SU-DHL-6 (cell line): ENCODE results near the gene DTNBP1.

Experiments used
- H2AFZ ChIP-seq: fragments of 200-600 bp; sonication (generic); 2 replicates; pipeline ENCODE4 v1.6.1; 2014; ENCODE audit warnings: low read depth, mild to moderate bottlenecking, moderate library complexity, mixed read lengths, antibody characterized with exemption, low read length; ENCODE audit not compliant: severe bottlenecking
- H3F3A ChIP-seq: fragments of 200-600 bp; shearing (Covaris generic); 2 replicates; pipeline ENCODE4 v1.6.0; 2016; ENCODE audit warnings: antibody characterized with exemption, mild to moderate bottlenecking; ENCODE audit not compliant: insufficient read depth
- H3K27ac ChIP-seq: fragments of 200-600 bp; sonication (generic); 2 replicates; pipeline ENCODE4 v1.5.1; 2016; ENCODE audit warnings: low read depth, mild to moderate bottlenecking, low read length, moderate library complexity, mixed read lengths
- H3K27me3 ChIP-seq: fragments of 200-600 bp; sonication (generic), shearing (Covaris generic); 2 replicates; pipeline ENCODE4 v1.6.0; 2014; ENCODE audit warnings: mild to moderate bottlenecking, low read length
- H3K36me3 ChIP-seq: fragments of 200-600 bp; sonication (generic); 2 replicates; pipeline ENCODE4 v1.6.1; 2014; ENCODE audit warnings: mild to moderate bottlenecking, low read length, mixed read lengths
- H3K4me2 ChIP-seq: fragments of 300-600, 200-600 bp; shearing (Covaris generic), sonication (generic); 2 replicates; pipeline ENCODE4 v1.6.0; 2014; ENCODE audit warnings: low read length, low read depth, mild to moderate bottlenecking; ENCODE audit not compliant: poor library complexity, severe bottlenecking
- H3K4me3 ChIP-seq: fragments of 200-600 bp; sonication (generic); 2 replicates; pipeline ENCODE4 v1.5.1; 2014; ENCODE audit warnings: antibody characterized with exemption, low read length, mild to moderate bottlenecking, mixed read lengths; ENCODE audit not compliant: insufficient read depth, poor library complexity, severe bottlenecking
- H3K79me2 ChIP-seq: fragments of 200-600 bp; sonication (generic); 2 replicates; pipeline ENCODE4 v1.6.1; 2014; ENCODE audit warnings: mild to moderate bottlenecking, low read length, moderate library complexity; ENCODE audit not compliant: insufficient read depth
- H3K9ac ChIP-seq: fragments of 200-600 bp; sonication (generic); 2 replicates; pipeline ENCODE4 v1.7.0; 2014; ENCODE audit warnings: mild to moderate bottlenecking, low read length
- H3K9me2 ChIP-seq: fragments of 200-600 bp; sonication (generic); replicated peaks from 2 replicates; pipeline ENCODE4 v1.6.1; 2014; ENCODE audit warnings: low read length; ENCODE audit not compliant: insufficient read depth
- H3K9me3 ChIP-seq: fragments of 200-600 bp; sonication (generic); 2 replicates; pipeline ENCODE4 v1.6.1; 2014; ENCODE audit warnings: low read length, mixed read lengths; ENCODE audit not compliant: insufficient read depth
- H4K20me1 ChIP-seq: fragments of 200-600 bp; sonication (generic); 2 replicates; pipeline ENCODE4 v1.6.1; 2014; ENCODE audit warnings: low read depth, mild to moderate bottlenecking, antibody characterized with exemption, low read length, moderate library complexity, mixed read lengths
- CTCF ChIP-seq: fragments of 200-600 bp; sonication (generic); IDR thresholded peaks from one replicate; pipeline ENCODE4 v1.5.1; 2017; ENCODE audit warnings: antibody characterized with exemption, mild to moderate bottlenecking, low read length, moderate library complexity; ENCODE audit not compliant: insufficient read depth, poor library complexity, severe bottlenecking
- EZH2phosphoT487 ChIP-seq: fragments of 200-600 bp; sonication (generic), shearing (Covaris generic); conservative IDR thresholded peaks from 2 replicates; pipeline ENCODE4 v1.6.1; 2018; ENCODE audit warnings: mild to moderate bottlenecking, antibody characterized with exemption, low read length, moderate library complexity, mixed read lengths

DTNBP1 gene

GRCh38 chr6:15685619-15686018 lies 22.8 kb upstream of the DTNBP1 start:
- no peaks in the 10 kb centered on the region for H3F3A ChIP-seq
- H2AFZ ChIP-seq: no peak overlapping the region
- no peaks in the 10 kb centered on the region for H3K27me3 ChIP-seq
- no peaks in the 10 kb centered on the region for H3K9me2 ChIP-seq
- no peak overlapping the region for H3K4me2 ChIP-seq
- no peaks in the 10 kb centered on the region for H4K20me1 ChIP-seq
- no peak overlapping the region for H3K27ac ChIP-seq
- no peaks in the 10 kb centered on the region for H3K9me3 ChIP-seq
- TF ChIP-seq EZH2phosphoT487 (no peak), CTCF (no peak)
- no peak overlapping the region for H3K4me3 ChIP-seq
- no peak overlapping the region for H3K9ac ChIP-seq
- no peaks in the 10 kb centered on the region for H3K36me3 ChIP-seq
- H3K79me2 ChIP-seq: no peaks in the 10 kb centered on the region

DNA sequence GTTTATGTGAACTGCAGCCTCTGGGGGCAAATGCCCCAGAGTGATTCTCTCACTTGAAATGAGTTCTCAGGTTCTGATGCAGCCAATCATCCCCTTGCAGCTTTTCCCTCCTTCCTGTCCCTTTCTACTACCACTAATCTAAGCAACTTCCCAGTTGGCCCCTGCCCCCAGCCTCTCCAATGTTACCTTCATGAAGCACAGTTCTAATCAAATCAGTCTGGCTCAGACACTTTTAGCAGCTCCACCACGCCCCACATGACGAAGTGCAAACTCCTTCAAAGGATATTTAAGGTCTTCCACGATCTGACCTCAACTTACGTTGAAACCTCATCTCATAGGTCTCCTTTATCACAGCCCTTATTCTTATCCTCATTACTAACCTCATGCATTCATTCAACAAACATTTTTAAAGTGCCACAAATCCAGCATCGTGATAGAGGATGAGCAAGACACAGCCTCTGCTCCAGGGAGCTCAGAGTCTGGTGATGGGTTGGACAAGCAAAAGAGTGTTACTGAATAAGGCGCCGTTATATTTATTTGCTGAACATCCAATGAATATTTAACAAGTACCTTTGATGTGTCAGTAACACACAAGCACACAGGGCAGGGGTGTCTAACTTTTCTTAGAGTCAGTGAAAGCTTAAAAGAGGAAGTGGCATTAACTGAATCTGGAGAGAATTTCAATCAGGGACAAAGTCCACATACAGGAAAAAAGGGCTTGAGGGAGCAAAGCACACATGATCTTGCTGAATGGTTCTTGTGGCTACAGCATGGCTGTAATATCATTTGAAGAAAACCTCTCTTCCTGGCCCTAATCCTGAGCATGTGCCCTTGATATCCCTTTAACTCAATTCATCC lies 20.4 kb upstream of the DTNBP1 start:
- no peak overlapping the region for H3K9ac ChIP-seq
- H3F3A ChIP-seq: no peaks in the 10 kb centered on the region
- H3K9me3 ChIP-seq: no peaks in the 10 kb centered on the region
- H3K4me3 ChIP-seq: no peak overlapping the region
- H3K9me2 ChIP-seq: no peaks in the 10 kb centered on the region
- H4K20me1 ChIP-seq: no peaks in the 10 kb centered on the region
- no peak overlapping the region for H3K27ac ChIP-seq
- TF ChIP-seq CTCF: no peak
- no peak for TF ChIP-seq EZH2phosphoT487
- no peaks in the 10 kb centered on the region for H3K79me2 ChIP-seq
- H3K4me2 ChIP-seq: no peak overlapping the region
- H3K36me3 ChIP-seq: no peaks in the 10 kb centered on the region
- no peaks in the 10 kb centered on the region for H3K27me3 ChIP-seq
- no peak overlapping the region for H2AFZ ChIP-seq

GRCh38 chr6:15681946-15682345 lies 19.1 kb upstream of the DTNBP1 start:
- Histone ChIP-seq H3K4me2 (no peak overlapping the region), H3F3A (no peaks in the 10 kb centered on the region), H3K9me2 (no peaks in the 10 kb centered on the region), H3K4me3 (no peak overlapping the region), H3K9me3 (no peaks in the 10 kb centered on the region), H2AFZ (no peak overlapping the region), H3K9ac (no peak overlapping the region), H4K20me1 (no peaks in the 10 kb centered on the region), H3K79me2 (no peaks in the 10 kb centered on the region), H3K27ac (no peak overlapping the region), H3K27me3 (no peaks in the 10 kb centered on the region), H3K36me3 (no peaks in the 10 kb centered on the region)
- TF ChIP-seq EZH2phosphoT487: no peak

GRCh38 chr6:15678514-15678913 lies 15.7 kb upstream of the DTNBP1 start:
- Histone ChIP-seq H3K4me2 (no peak overlapping the region), H3K36me3 (no peaks in the 10 kb centered on the region), H3K4me3 (no peak overlapping the region), H4K20me1 (no peaks in the 10 kb centered on the region), H2AFZ (no peak overlapping the region), H3K27ac (no peak overlapping the region), H3F3A (no peaks in the 10 kb centered on the region), H3K9me3 (no peaks in the 10 kb centered on the region), H3K9ac (no peak overlapping the region), H3K9me2 (no peaks in the 10 kb centered on the region), H3K79me2 (no peaks in the 10 kb centered on the region), H3K27me3 (no peaks in the 10 kb centered on the region)
- TF ChIP-seq EZH2phosphoT487 (no peak), CTCF (no peak)
